HG03378 (cell line): ENCODE measurements around the gene HECW1.
"Not testable (repeated sequence)": the region's sequence is repeated elsewhere in the genome, so short reads cannot be mapped to it uniquely, and the experiment has no call there.

ENCODE experiments used
- ATAC-seq: cut with Tn5 transposase; IDR thresholded peaks from one replicate; pipeline ENCODE4 v1.9.1; 2021; ENCODE audit warnings: mild to moderate bottlenecking, moderate library complexity; ENCODE audit not compliant: unreplicated experiment

Gene HECW1

DNA sequence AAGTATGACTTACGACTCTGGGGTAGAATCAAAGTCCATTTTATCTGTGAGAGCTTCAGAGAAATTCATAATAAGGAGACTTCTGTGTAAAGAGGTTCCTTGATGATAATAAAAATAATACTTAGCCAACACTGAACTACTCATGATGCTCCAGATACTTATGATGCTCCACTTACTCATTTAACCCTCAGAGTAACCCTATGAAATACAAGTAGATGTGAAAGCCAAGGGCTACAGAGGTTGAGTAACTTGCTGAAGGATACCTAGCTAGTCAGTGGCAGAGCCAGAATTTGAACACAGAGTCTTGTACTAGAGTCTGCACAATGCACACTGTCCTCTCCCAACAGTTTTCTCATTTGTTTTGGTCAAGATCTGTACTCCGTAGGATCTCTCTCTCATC is 89.5 kb downstream of the HECW1 start:
- no peak for ATAC-seq

DNA sequence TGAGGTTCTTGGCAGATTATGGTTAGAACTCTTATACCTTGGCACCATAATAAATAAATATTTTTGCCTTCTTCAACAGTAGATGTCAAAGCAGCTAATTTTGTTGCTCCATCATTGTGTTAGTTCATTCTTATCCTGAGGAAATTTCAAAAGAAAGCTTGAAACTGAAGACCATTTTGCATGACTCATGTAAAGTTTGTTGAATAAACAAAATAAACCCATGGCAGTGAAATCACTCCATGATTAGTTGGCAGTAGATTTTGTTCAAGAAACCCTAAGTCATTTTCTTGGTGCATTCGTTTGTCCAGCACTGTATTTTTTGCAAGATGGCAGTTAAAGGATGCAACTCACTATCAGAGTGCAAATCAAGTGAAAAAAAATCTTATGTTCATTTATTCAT is 91.6 kb downstream of the HECW1 start:
- no peak for ATAC-seq

DNA sequence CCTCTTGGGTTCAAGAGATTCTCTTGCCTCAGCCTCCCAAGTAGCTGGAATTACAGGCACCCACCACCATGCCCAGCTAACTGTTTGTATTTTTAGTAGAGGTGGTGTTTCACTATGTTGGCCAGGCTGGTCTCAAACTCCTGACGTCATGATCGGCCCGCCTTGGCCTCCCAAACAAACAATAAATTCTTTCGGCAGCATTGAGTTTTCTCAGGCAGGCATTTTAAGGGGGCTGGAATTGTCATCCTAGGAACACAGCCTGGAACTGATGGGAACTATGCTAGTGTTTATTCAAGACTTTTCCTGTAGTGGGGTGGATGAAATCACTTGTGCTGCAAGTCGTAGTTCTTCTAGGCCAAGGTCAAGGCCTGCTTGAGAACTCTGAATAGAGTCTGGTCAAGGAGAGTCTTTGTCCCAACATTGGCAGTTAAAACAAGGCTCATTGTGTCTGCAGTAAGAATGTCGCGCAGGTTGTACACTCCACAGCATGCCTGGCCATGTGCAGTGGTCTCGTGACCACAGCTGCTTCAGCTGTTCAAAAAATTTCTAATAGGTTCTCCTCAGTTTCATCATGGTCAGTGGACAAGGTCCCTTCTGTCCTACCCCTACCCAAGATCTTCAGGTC is 92.8 kb downstream of the HECW1 start:
- ATAC-seq: no peak

DNA sequence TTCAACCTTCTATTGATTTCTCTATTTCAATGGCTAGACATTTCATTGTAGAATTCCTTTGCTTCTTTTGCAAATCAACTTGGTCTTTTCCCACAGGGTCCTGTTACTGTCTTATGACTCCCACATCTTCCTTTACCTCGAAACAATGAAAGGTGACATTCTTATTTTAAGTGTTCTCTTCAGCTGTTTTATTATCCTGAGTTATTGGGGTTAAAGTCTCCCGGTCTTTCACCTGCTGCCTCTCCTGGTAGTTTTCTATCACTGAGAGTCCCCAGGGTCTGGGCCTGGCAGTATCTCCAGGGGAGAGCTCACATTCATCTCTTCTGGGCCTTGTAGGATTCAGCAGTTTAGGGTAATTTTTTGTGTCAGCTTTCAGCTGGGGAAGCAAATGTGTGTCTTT is 95.8 kb downstream of the HECW1 start:
- ATAC-seq: no peak

GRCh38 chr7:43210539-43210938 is 98.1 kb downstream of the HECW1 start:
- ATAC-seq: not testable (repeated sequence)

GRCh38 chr7:43211286-43211685 is 98.8 kb downstream of the HECW1 start:
- ATAC-seq: no peak

DNA sequence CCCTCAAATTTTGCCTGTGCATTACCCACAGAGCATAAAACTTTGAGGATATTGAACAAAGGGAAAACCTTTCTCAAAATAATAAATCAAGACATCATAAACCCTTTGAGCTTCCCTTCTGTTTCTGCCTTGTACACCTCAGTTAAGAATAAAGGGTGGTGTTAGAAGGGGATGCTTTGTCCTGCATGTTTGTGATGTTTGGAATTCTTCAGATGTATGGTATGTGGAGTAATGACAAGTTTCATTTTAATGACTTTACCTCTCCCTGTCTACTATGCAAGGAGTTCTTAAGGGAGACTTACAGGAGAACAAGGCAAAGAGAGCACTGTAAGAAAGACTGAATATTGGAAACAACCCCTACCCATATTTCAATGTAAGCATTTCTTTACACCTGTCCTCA is 99.2 kb downstream of the HECW1 start:
- ATAC-seq: no peak

- no peak for ATAC-seq
Observed at GRCh38 chr7:43212921-43213320, 100.5 kb downstream of the HECW1 start.

GRCh38 chr7:43215061-43215460 is 102.6 kb downstream of the HECW1 start:
- ATAC-seq: no peak

- no peak for ATAC-seq
Observed at GRCh38 chr7:43217055-43217454, 104.6 kb downstream of the HECW1 start.

DNA sequence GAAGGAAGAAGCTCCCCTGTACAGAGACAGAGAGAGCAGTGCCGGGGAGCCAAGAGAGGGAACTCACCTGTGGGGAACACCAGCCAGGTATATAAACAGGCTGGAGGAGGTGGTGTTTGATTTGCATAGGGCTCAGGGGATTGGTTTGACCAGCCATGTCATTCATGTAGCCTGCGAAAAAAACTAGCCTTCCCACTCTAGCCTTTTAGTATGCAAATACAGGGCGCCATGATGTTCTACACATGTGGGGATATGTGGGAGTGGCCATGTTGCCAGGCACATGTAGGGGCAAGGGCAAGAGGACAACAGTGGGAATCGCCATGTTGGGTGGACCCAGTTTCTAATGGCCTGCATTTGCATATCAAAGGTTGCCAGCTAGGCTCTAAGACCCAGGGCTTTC is 106.5 kb downstream of the HECW1 start:
- not testable (repeated sequence) for ATAC-seq

GRCh38 chr7:43220250-43220649 is 107.8 kb downstream of the HECW1 start:
- ATAC-seq: no peak

DNA sequence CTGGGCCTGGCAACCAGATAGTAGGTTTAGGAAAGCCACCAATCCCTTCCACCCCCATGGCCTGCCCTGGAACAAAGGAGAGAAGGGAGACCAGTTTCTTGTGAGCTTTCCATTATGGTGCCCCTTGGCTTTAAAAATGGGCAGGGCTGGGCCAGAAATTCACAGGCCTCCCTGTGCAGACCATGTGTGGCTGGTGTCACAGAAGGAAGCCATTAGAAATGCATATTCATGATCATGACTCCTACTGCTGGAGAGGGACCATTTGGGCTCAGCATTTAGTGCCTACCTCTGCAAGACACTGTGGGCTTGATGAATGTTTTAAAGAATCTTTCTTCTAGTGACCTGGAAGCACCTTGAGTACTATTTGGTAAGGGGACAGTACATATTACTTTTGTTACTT is 108.3 kb downstream of the HECW1 start:
- no peak for ATAC-seq

DNA sequence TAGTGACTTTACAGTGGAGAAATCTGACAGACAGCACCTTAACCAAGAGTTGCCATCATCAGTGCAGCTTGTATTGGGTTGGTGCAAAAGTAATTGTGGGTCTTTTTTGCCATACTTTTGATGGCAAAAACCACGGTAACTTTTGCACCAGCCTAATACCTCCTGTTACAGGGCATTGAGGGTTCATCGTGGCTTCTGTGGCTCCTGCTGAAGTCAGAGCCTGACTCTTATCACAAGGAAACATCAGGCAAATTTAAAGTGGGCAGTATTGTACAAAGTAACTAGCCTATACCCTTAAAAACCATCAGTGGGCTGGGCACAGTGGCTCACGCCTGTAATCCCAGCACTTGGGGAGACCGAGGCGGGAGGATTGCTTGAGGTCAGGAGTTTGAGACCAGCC is 117.4 kb downstream of the HECW1 start:
- ATAC-seq: no peak

- no peak for ATAC-seq
Observed at GRCh38 chr7:43232366-43232765, 119.9 kb downstream of the HECW1 start.

DNA sequence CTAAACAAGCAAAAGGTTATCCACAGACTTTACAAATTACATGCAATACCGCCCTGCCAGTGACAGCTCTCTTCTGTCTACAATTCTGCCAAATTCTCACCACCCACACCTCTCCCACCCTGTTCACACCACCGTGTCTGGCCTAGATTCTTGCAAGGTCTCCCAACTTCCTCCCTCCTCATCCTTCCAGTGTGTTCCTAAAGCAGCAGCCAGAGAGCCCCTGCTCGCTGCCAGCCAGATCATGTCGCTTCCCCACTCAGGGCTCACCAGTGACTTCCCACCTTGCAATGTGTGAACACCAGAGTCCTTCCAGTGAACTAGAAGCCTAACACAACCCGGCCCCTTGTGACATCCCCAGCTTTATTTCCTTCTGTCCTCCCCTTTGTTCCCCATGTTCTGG is 121.6 kb downstream of the HECW1 start:
- no peak for ATAC-seq

DNA sequence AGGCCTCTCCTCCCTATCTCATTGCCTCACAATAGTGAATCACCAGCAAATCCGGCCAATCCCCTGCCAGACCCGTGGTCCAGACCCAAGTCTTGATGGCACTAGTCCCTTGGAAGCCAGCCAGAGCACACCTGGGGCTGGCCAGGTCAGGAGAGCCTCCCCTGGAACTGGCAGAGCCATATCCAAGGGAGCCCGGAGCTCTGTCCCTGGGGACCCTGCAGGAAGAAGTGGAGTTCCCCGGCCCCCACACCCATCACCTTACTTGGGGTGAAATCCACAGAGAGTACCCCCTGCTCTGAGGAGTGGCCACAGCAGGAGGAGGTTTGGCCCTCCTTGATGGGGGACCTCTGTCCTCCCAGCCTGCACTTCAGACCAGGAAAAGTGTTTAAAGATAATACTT is 122.5 kb downstream of the HECW1 start:
- no peak for ATAC-seq

DNA sequence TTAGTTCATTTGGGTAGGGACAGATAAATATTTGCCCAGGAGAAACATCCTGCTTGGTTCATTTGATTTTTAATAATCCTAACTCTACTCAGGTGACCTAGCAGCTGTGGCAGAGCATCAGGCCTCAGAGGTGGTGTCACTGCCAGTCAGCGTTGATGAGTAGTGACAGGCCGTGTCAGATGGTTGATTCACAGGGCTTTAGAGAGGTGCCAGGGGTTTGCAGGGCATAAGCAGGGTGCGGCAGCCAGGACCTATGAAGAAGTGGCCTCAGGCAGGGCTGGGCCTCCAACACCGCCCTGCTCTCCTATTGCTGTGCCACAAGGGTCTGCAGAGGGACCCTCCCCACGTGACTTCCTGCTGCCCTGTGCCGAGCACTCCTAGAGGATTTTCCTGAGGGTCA is 128.1 kb downstream of the HECW1 start:
- ATAC-seq: no peak

DNA sequence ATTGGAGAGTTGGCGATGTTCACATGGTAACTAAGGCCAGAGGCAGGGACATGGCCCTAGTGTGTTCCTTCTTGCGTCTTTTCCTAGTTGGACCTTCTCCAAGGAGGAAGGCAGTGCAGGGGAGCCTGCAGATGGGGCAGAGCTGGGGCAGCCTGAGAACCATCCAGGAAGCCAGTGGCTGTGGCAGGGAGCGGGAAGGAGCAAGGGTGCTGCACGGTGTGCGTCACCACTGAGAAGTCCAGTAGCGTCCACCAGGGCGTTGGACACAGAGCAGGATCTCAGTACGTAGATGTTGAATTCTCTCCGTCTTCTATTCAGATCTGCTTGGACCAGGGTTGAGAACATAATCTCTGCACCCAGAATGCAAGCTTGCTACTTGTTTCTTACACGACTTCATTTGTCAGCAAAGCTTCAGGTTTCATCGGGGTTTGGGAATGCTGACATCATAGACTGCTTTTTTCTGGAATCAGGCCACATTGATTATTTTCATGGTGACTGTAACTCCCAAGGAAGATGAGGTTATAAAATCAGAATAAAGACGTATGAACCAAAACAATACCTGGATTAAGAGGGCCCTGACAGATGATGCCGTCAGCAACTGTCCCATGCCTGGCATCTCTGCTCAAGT is 130.3 kb downstream of the HECW1 start:
- no peak for ATAC-seq

GRCh38 chr7:43244232-43244631 is 131.8 kb downstream of the HECW1 start:
- no peak for ATAC-seq

GRCh38 chr7:43244784-43245183 is 132.3 kb downstream of the HECW1 start:
- no peak for ATAC-seq

GRCh38 chr7:43247757-43248156 is 135.3 kb downstream of the HECW1 start:
- no peak for ATAC-seq

GRCh38 chr7:43248553-43248952 is 136.1 kb downstream of the HECW1 start:
- ATAC-seq: no peak
